HG03064 (cell line): Measurements from ENCODE around the gene CACHD1.

Source experiments
- ATAC-seq: cut with Tn5 transposase; IDR thresholded peaks from one replicate; pipeline ENCODE4 v1.9.1; 2021; ENCODE audit warnings: low read depth; ENCODE audit not compliant: unreplicated experiment

CACHD1 gene

GRCh38 chr1:64469977-64470664, at the start of gene CACHD1:
Gene CACHD1 (plus strand): TSS chr1:64470129. CDS start chr1:64470745, 616 bp downstream.
- ATAC-seq, result no peak

- ATAC-seq, result no peak
Observed at GRCh38 chr1:64421377-64421776, 48.6 kb upstream of the CACHD1 start.

GRCh38 chr1:64423526-64423925, 46.4 kb upstream of the CACHD1 start:
- no peak for ATAC-seq

- no peak for ATAC-seq
Observed at GRCh38 chr1:64424412-64424811, 45.5 kb upstream of the CACHD1 start.

GRCh38 chr1:64425521-64425920, 44.4 kb upstream of the CACHD1 start:
- no peak for ATAC-seq

GRCh38 chr1:64426681-64427080, 43.2 kb upstream of the CACHD1 start:
- ATAC-seq, result no peak

GRCh38 chr1:64427879-64428278, 42.0 kb upstream of the CACHD1 start:
- no peak for ATAC-seq

GRCh38 chr1:64433308-64433707, 36.6 kb upstream of the CACHD1 start:
- ATAC-seq, result no peak

- no peak for ATAC-seq
Observed at GRCh38 chr1:64433747-64434146, 36.2 kb upstream of the CACHD1 start.

GRCh38 chr1:64435000-64435399, 34.9 kb upstream of the CACHD1 start:
- ATAC-seq, result no peak

GRCh38 chr1:64437453-64437852, 32.5 kb upstream of the CACHD1 start:
- ATAC-seq, result no peak

GRCh38 chr1:64440183-64440826, 29.6 kb upstream of the CACHD1 start:
- no peak for ATAC-seq

GRCh38 chr1:64451440-64451839, 18.5 kb upstream of the CACHD1 start:
- no peak for ATAC-seq

GRCh38 chr1:64453688-64454087, 16.2 kb upstream of the CACHD1 start:
- ATAC-seq, result no peak

GRCh38 chr1:64458915-64459314, 11.0 kb upstream of the CACHD1 start:
- ATAC-seq, result no peak

- ATAC-seq, result no peak
Observed at GRCh38 chr1:64459743-64460142, 10.2 kb upstream of the CACHD1 start.

- no peak for ATAC-seq
Observed at GRCh38 chr1:64466033-64466432, 3.9 kb upstream of the CACHD1 start.

GRCh38 chr1:64469116-64469976, 583 bp upstream of the CACHD1 start:
- no peak for ATAC-seq

GRCh38 chr1:64470665-64471217, 812 bp downstream of the CACHD1 start:
- ATAC-seq, result no peak

- no peak for ATAC-seq
Observed at GRCh38 chr1:64471218-64472039, 1.5 kb downstream of the CACHD1 start.
